ENCODE data around the gene GPR26. TPM values are rescaled to one million over a fixed set of nuclear protein-coding genes. Genes with fewer than 3 reads are reported as not detected.

Gene GPR26
- total and polyA plus RNA-seq, 2 of the 4 experiments (the other 2 are of a cell fraction) = not detected

- no CpG with 5 or more reads among the region's 3 CpGs for WGBS, 2 experiments (ENCODE audit: extremely low coverage in 2 of 2, insufficient read length in 1 of 2)
- dilution Hi-C loops (cut with HindIII; ENCODE audit: low sequenced_read_pairs, unreplicated experiment) = no loop called here
- DNase-seq (no peak), ATAC-seq (ENCODE audit: low read depth) (no peak)
- H3K4me1 ChIP-seq (ENCODE audit: control insufficient read depth, insufficient read depth, low read length) = no peaks in the 10 kb centered on the region
- ChIA-PET CTCF (no interaction called here), POLR2A (ENCODE audit: unreplicated experiment) (no interaction called here)
- H3K9ac ChIP-seq (ENCODE audit: low read depth, low read length) = no peak overlapping the region
- no peak overlapping the region for H4K91ac ChIP-seq (ENCODE audit: insufficient read depth, low read depth, low read length)
- H2BK5ac ChIP-seq (ENCODE audit: low read depth, low read length, poor library complexity, severe bottlenecking) = no peak overlapping the region
- H3K9me3 ChIP-seq (ENCODE audit: control insufficient read depth, insufficient read depth, low read length) = peaks cover 42% of the 10 kb centered on the region
- H2AFZ ChIP-seq (replicated peaks; ENCODE audit: low read length, poor library complexity) = no peak overlapping the region
- no peaks in the 10 kb centered on the region for H3K9me1 ChIP-seq (ENCODE audit: insufficient read depth, low read length)
- no peak overlapping the region for H3K27ac ChIP-seq (ENCODE audit: insufficient read depth, low read length)
- intact Hi-C loops (cut with micrococcal nuclease) = no loop called here
- no peak overlapping the region for H3K23ac ChIP-seq (ENCODE audit: low read depth, low read length)
- H4K20me1 ChIP-seq (ENCODE audit: insufficient read depth, low read length) = no peaks in the 10 kb centered on the region
- BruUV-seq (replicated peaks) = no TSS peak
- H2BK20ac ChIP-seq (ENCODE audit: low read depth, low read length) = no peak overlapping the region
- H3K79me1 ChIP-seq (ENCODE audit: low read depth in 1 of 2, low read length in 2 of 2) = no peaks in the 10 kb centered on the region
- H3K4me3 ChIP-seq (ENCODE audit: insufficient read depth, low read depth, low read length) = no peak overlapping the region
- no peak overlapping the region for H4K5ac ChIP-seq (ENCODE audit: low read depth, low read length)
- no peak for TF ChIP-seq RCOR1 (IDR thresholded peaks at IDR 0.05; ENCODE audit: insufficient replicate concordance, low read length)
- no peak for TF ChIP-seq RAD21 (IDR thresholded peaks at IDR 0.05; ENCODE audit: low read length)
- TF ChIP-seq MAFK (IDR thresholded peaks at IDR 0.05; ENCODE audit: low read depth, low read length) = no peak
- TF ChIP-seq CTCF (conservative IDR thresholded peaks at IDR 0.05; ENCODE audit: low read depth, low read length) = no peak
- no peak for TF ChIP-seq FOS (IDR thresholded peaks at IDR 0.05; ENCODE audit: low read depth, low read length)
- TF ChIP-seq BHLHE40 (IDR thresholded peaks at IDR 0.05; ENCODE audit: low read depth, low read length) = no peak
- TF ChIP-seq NFE2L2 (IDR thresholded peaks at IDR 0.05; ENCODE audit: low read depth, low read length) = no peak
- TF ChIP-seq, protein P1, sequence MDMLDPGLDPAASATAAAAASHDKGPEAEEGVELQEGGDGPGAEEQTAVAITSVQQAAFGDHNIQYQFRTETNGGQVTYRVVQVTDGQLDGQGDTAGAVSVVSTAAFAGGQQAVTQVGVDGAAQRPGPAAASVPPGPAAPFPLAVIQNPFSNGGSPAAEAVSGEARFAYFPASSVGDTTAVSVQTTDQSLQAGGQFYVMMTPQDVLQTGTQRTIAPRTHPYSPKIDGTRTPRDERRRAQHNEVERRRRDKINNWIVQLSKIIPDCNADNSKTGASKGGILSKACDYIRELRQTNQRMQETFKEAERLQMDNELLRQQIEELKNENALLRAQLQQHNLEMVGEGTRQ (IDR thresholded peaks at IDR 0.05; ENCODE audit: low read depth, low read length) = no peak
- TF ChIP-seq RFX5 (IDR thresholded peaks at IDR 0.05; ENCODE audit: low read depth, low read length) = no peak
- TF ChIP-seq MXI1 (IDR thresholded peaks at IDR 0.05; ENCODE audit: borderline replicate concordance, low read depth, low read length) = no peak
- no peak for TF ChIP-seq SMC3 (IDR thresholded peaks at IDR 0.05; ENCODE audit: low read depth, low read length)
- no peak for TF ChIP-seq CHD1 (IDR thresholded peaks at IDR 0.05; ENCODE audit: low read depth, low read length)
- TF ChIP-seq POLR2A (IDR thresholded peaks at IDR 0.05; ENCODE audit: low read depth, low read length) = no peak
- TF ChIP-seq MAZ (IDR thresholded peaks at IDR 0.05; ENCODE audit: borderline replicate concordance, low read depth, low read length) = no peak
- no peak for TF ChIP-seq CEBPB (IDR thresholded peaks at IDR 0.05; ENCODE audit: low read depth, low read length)
- TF ChIP-seq, protein P2, sequence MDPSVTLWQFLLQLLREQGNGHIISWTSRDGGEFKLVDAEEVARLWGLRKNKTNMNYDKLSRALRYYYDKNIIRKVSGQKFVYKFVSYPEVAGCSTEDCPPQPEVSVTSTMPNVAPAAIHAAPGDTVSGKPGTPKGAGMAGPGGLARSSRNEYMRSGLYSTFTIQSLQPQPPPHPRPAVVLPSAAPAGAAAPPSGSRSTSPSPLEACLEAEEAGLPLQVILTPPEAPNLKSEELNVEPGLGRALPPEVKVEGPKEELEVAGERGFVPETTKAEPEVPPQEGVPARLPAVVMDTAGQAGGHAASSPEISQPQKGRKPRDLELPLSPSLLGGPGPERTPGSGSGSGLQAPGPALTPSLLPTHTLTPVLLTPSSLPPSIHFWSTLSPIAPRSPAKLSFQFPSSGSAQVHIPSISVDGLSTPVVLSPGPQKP (IDR thresholded peaks at IDR 0.05; ENCODE audit: borderline replicate concordance, low read depth, low read length) = no peak
- H3K4me2 ChIP-seq (ENCODE audit: low read depth, low read length) = no peak overlapping the region
- H3K18ac ChIP-seq (ENCODE audit: low read depth, low read length) = no peak overlapping the region
- no peaks in the 10 kb centered on the region for H3K36me3 ChIP-seq (ENCODE audit: control insufficient read depth, insufficient read depth, low read length)
- no peak overlapping the region for H3K56ac ChIP-seq (ENCODE audit: extremely low read depth, insufficient read depth, low read length)
- H2AK5ac ChIP-seq (ENCODE audit: low read depth, low read length) = no peak overlapping the region
- H3K14ac ChIP-seq (replicated peaks; ENCODE audit: low read depth, low read length) = no peak overlapping the region
- no peak overlapping the region for H2BK120ac ChIP-seq (ENCODE audit: low read depth, low read length)
- H2AK9ac ChIP-seq (replicated peaks; ENCODE audit: low read depth, low read length, poor library complexity) = no peak overlapping the region
- H4K8ac ChIP-seq (ENCODE audit: low read depth in 2 of 2, low read length in 2 of 2) = no peak overlapping the region
- in situ Hi-C loops (cut with MboI; ENCODE audit: low sequenced_read_pairs) = no loop called here
- H3K27me3 ChIP-seq (ENCODE audit: control insufficient read depth, insufficient read depth, low read length) = no peaks in the 10 kb centered on the region
- H3K4ac ChIP-seq (ENCODE audit: low read depth, low read length) = no peak overlapping the region
- no peak overlapping the region for H2BK15ac ChIP-seq (ENCODE audit: low read depth, low read length)
Measured at GRCh38 chr10:123683459-123683858, 17.3 kb downstream of the GPR26 start.

All from IMR-90 (cell line).